Pulmonary artery endothelial cell (primary cell): ENCODE measurements around the gene FBXO7. TPM values are rescaled to one million over a fixed set of nuclear protein-coding genes. Genes with fewer than 3 reads are reported as not detected.

ENCODE experiments used
- DNase-seq: peaks from one replicate; pipeline ENCODE4 v3.0.0-alpha.2; 2011; ENCODE audit warnings: low read depth, low spot score
- total RNA-seq: library from RNA; depleted of rRNA; stranded (reverse); fragments of >200 nt; gene quantifications from 2 replicates; pipeline ENCODE4 v1.2.3, GENCODE V29; 2014

The FBXO7 gene
- total RNA-seq, 1 donor from 2014 or later = 48.1 TPM

DNA sequence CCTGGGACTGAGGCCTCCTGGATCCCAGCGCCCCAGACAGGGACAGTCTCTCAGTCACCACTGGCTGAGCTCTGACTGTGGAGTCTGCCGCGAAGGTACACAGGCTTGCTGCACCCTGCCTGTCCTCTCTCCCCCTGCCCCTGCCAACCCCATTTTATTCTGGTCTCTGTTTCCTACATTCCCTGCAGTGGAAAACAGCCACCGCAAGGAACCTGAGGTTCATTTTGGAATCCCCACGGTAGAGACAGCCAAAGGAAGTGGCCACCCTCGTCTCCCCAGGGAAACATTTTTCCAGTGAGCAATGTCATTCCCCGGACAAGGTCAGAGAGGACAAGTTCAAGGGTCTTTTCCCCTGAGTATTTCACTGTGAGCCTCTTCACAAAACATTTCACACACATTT, 56.6 kb downstream of the FBXO7 start:
- no peak for DNase-seq

GRCh38 chr22:32531931-32532819, 57.6 kb downstream of the FBXO7 start:
- DNase-seq = no peak

- DNase-seq = no peak
These were observed 58.2 kb downstream of the FBXO7 start for GRCh38 chr22:32532820-32533128.

GRCh38 chr22:32533265-32534111, 58.9 kb downstream of the FBXO7 start:
- no peak for DNase-seq

GRCh38 chr22:32534252-32535235, 59.9 kb downstream of the FBXO7 start:
- no peak for DNase-seq

GRCh38 chr22:32535531-32536190, 61.0 kb downstream of the FBXO7 start:
- DNase-seq = no peak

DNA sequence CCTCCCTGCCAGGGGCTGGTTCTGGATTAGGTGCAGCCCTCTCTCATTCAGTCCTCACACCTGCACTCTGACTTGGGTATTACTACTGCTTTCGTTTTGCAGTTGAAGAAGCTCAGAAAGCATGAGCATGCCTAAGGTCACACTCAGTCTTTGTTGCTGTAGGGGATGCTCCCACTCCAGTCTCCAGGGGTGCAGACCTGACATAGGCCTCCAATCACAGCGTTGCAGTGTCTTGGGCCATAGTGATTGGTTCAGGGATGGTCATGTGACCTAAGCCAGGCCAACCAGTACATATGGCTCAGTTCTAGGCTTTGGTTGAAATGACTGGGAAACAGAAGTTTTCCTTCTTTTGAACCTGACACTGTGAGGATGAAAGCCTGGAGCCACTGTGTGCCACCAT, 61.7 kb downstream of the FBXO7 start:
- no peak for DNase-seq

- DNase-seq = no peak
These were observed 63.9 kb downstream of the FBXO7 start for GRCh38 chr22:32538521-32538920.

DNA sequence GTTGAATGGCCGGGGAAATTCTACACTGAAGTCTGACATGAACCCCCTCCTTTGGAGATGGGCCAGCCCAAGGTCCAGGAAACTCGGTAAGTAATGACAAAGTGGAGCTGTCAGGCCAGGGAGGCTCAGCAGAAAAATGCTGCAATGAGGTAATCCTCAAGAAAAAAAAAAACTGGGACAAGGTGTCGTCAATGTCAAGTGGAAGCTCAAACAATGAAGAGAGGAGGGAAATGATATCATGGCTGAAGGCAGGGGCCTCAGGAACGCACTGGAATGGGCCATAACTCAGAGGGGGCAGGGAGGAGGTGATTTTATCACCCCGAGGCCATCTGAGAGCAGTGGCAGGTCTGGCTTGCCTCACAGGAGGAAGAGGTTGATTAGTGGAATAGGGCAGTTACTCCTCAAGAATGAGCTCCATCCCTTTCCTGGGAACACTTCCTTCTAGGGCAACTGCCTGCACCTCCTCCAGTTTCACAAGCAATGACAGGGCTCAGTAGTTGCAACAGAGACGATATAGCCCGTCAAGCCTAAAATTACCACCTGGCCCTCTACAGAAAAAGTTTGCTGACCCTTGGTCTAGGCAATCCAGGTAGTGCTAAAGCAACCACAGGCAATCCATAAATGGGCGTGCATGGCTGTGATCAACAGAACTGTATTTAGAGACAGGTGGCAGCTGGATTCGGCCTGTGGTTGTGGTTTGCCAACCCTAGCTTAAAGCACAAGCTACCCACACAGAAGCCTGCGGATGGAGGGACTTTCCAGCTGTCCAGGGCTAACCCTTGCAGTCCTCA, 65.2 kb downstream of the FBXO7 start:
- no peak for DNase-seq

DNA sequence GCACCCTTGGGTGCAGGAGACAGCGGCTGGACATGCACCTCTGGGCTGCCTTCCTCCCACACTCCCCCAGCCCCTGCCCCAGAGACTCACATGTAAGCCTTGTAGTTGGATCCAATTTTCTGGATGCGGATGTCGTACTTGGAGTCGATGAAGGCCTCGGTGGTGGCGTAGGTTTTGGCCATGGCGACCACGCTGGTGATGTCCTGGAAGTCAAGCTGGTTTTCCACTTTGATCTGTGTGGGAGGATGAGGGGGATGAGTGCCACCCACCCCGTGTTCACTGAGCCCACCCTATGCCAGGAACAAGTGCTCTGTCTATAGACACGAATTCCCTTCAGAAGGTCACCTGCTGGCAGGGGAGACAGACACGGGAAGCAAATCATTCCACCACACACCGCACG, 66.9 kb downstream of the FBXO7 start:
- DNase-seq = no peak

DNA sequence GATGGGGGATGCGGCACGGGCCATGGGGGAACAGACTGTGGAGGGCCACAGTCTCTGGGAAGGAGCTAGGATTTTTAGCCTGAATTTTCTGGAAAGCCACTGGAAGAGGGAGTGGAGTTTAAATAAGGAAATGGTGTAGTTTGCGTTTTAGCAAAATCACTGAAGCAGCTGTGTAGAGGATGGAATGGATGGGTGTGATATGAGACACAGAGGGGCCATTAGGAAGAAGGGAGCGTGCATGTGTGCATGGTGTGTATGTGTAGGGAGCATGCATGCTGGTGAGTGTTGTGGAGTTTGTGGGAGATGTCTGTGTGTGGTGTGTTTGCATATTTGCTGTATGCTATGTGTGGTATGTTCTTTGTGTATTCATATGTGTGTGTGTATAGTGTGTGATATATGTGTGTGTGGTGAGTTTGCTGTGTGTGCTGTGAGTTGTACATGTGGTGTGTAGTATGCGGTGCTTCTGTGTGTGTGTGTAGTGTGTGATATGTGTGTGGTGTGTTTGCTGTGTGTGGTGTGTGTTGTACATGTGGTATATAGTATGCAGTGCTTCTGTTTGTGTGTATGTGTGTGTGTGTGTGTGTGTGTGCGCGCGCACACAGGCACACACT, 67.6 kb downstream of the FBXO7 start:
- DNase-seq = no peak

DNA sequence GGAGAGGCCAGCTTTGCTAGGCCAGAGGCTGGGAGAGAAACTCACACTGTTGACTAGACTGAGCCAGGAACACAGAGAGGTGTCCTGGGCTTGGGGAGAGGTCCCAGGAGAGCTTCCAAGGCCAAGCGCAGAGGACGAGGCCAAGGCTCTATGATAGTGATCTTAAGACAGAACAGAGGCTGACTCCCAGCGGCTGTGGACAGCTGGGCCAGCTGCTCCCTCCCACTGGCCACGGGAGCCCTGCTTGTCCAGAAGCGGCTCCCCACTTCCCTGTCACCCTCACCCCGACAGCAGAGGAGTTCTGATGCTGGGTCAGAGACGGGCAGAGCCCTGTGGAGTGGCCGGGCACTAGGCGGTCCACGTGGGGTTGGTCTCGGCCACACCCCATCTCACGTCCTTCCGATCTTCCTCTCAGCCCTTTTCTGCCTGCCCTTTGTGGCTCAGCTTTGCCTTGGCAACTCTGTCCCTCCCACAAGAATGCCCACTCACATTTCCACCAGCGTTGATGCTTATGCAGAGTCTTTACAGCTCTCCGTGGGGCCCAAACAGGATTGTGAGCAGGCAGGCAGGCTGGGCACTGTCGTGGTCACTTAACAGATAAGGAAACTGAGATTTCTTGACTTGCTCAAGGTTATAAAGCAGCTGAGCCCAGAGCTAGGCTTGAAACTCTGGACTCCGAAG, 68.2 kb downstream of the FBXO7 start:
- DNase-seq = no peak

DNA sequence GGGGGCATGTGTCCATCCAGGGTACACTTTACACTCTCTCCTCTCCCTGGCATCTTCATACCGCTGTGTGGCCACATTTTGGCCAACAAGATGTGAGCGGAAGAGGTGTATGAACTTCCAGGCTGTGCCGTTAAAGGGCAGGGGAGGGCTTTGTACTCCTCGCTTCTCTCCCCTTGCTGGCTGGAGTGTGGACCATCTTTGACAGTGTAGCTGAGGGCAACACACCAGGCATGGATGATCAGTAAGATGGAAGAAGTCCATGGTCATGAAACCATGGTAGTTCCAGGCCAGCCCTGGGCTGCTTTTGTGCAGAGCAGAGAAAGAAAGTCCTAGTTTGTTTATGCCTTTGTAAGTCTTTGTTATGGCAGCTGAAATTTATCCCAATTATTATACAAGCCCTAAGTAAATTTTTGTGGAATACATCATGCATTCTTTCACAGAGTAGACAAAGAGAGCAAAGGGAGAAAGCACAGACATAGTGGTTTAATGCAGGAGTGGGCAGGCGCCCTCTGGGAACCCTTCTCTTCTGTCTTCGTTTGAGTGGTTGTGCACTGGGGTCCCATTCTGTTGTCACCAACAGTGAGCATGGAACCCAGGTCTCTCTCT, 70.4 kb downstream of the FBXO7 start:
- no peak for DNase-seq

GRCh38 chr22:32545801-32546200, 71.2 kb downstream of the FBXO7 start:
- no peak for DNase-seq

GRCh38 chr22:32546496-32546895, 71.9 kb downstream of the FBXO7 start:
- DNase-seq = no peak

DNA sequence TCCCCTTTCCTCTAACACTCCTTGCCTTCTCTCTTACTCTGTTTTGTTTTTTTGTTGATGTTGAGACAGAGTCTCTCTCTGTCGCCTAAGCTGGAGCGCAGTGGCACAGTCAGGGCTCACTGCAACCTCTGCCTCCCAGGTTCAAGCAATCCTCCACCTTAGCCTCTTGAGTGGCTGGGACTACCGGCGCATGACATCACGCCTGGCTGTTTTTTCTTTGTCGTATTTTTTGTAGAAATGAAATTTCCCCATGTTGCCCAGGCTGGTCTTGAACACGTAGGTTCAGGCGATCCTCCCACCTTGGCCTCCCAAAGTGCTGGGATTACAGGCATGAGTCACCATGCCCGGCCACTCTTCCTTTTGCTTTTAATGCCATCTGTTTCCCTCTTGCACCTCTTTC, 72.3 kb downstream of the FBXO7 start:
- DNase-seq = no peak

- DNase-seq = no peak
These were observed 73.4 kb downstream of the FBXO7 start for GRCh38 chr22:32548039-32548438.
